ENCODE data around the gene KIAA0513.

KIAA0513 gene

GRCh38 chr16:85075236-85075924, 47.8 kb downstream of the KIAA0513 start:
- no peak for DNase-seq

- no peak for DNase-seq
Observed at GRCh38 chr16:85077039-85077438, 49.4 kb downstream of the KIAA0513 start.

GRCh38 chr16:85077576-85078125, 50.1 kb downstream of the KIAA0513 start:
- DNase-seq = no peak

- no peak for DNase-seq
Observed at GRCh38 chr16:85078226-85078625, 50.6 kb downstream of the KIAA0513 start.

GRCh38 chr16:85078952-85079351, 51.4 kb downstream of the KIAA0513 start:
- no peak for DNase-seq

- peak; percentile 23 for DNase-seq
Observed at GRCh38 chr16:85079785-85080570, 52.4 kb downstream of the KIAA0513 start.

GRCh38 chr16:85081038-85081437, 53.4 kb downstream of the KIAA0513 start:
- DNase-seq = no peak

- DNase-seq = no peak
Observed at GRCh38 chr16:85081765-85082164, 54.2 kb downstream of the KIAA0513 start.

GRCh38 chr16:85082173-85083050, 54.8 kb downstream of the KIAA0513 start:
- peak; percentile 61 for DNase-seq

- DNase-seq = no peak
Observed at GRCh38 chr16:85083051-85083639, 55.5 kb downstream of the KIAA0513 start.

GRCh38 chr16:85084841-85085510, 57.4 kb downstream of the KIAA0513 start:
- DNase-seq = no peak

GRCh38 chr16:85085721-85086120, 58.1 kb downstream of the KIAA0513 start:
- no peak for DNase-seq

- no peak for DNase-seq
Observed at GRCh38 chr16:85086347-85087291, 59.0 kb downstream of the KIAA0513 start.

- no peak for DNase-seq
Observed at GRCh38 chr16:85087899-85088569, 60.4 kb downstream of the KIAA0513 start.

GRCh38 chr16:85088570-85089199, 61.1 kb downstream of the KIAA0513 start:
- no peak for DNase-seq

GRCh38 chr16:85089525-85089924, 61.9 kb downstream of the KIAA0513 start:
- no peak for DNase-seq

- no peak for DNase-seq
Observed at GRCh38 chr16:85090181-85090580, 62.6 kb downstream of the KIAA0513 start.

- no peak for DNase-seq
Observed at GRCh38 chr16:85090873-85091521, 63.4 kb downstream of the KIAA0513 start.

- DNase-seq = no peak
Observed at GRCh38 chr16:85091522-85091910, 63.9 kb downstream of the KIAA0513 start.

Data from DMS79 treated with DMSO at 0.1 percent for 48 hours (cell line).